Panc1 (cell line): ENCODE measurements around the gene SLC27A2.

Experiments used
- POLR2AphosphoS5 ChIP-seq: IDR thresholded peaks from 2 replicates; pipeline ENCODE4 v1.6.1; 2012; ENCODE audit warnings: mild to moderate bottlenecking, low read depth, low read length, moderate library complexity
- REST ChIP-seq, 2 experiments: IDR thresholded peaks; 2 replicates each; pipeline ENCODE4 v1.6.1; 2011 to 2012; ENCODE audit warnings: low read depth in 2 of 2, control low read depth in 1 of 2, low read length in 1 of 2, mild to moderate bottlenecking in 1 of 2, moderate library complexity in 1 of 2; ENCODE audit not compliant: insufficient read depth in 1 of 2
- TF ChIP-seq, protein P1 (sequence below): fragments of 450-650 bp; IDR thresholded peaks from 2 replicates; pipeline ENCODE4 v1.5.1; 2017; ENCODE audit warnings: mild to moderate bottlenecking

DNA sequence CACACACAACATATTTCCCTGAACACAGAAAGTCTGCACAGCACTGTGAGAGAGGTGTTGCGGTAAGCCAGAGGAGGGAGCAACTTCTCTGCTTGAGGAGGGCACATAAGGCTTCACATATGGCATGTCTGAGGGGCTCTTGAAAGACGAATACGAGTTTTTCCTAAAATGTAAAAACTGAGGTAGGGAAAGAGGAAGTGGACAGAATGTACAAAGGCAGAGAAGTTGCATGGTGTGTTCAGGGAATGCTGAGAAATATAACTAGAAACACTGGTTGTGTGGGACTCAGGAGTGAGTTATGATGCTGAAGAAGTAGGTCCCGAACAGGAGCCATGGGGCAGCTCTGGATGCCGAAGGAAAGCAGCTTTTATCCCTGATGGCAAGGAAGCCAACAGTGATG, 40.1 kb upstream of the SLC27A2 start:
- TF ChIP-seq, protein P1, sequence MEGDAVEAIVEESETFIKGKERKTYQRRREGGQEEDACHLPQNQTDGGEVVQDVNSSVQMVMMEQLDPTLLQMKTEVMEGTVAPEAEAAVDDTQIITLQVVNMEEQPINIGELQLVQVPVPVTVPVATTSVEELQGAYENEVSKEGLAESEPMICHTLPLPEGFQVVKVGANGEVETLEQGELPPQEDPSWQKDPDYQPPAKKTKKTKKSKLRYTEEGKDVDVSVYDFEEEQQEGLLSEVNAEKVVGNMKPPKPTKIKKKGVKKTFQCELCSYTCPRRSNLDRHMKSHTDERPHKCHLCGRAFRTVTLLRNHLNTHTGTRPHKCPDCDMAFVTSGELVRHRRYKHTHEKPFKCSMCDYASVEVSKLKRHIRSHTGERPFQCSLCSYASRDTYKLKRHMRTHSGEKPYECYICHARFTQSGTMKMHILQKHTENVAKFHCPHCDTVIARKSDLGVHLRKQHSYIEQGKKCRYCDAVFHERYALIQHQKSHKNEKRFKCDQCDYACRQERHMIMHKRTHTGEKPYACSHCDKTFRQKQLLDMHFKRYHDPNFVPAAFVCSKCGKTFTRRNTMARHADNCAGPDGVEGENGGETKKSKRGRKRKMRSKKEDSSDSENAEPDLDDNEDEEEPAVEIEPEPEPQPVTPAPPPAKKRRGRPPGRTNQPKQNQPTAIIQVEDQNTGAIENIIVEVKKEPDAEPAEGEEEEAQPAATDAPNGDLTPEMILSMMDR = no peak
- TF ChIP-seq POLR2AphosphoS5 (no peak), REST (IDR thresholded peaks at IDR 0.05; ENCODE audit: insufficient read depth in 1 of 2, low read depth in 2 of 2, low read length in 1 of 2) (no peak)
